Cardiac muscle cell (in vitro differentiated cells and primary cell): ENCODE results near the gene EFTUD2. TPM values are rescaled to one million over a fixed set of nuclear protein-coding genes. Genes with fewer than 3 reads are reported as not detected.

Experiments
- DNase-seq, 2 donors: peaks; one replicate each; pipeline versions ENCODE4 v3.0.0 to v3.0.0-alpha.2; 2010 to 2017; ENCODE audit warnings: low read depth in 1 of 2, low spot score in 1 of 2
- H3K27ac ChIP-seq: fragments of 200-600 bp; sonication (generic); 2 replicates; pipeline ENCODE4 v1.5.1; 2016
- H3K27me3 ChIP-seq: fragments of 200-600 bp; sonication (generic); 2 replicates; pipeline ENCODE4 v1.6.0; 2016; ENCODE audit warnings: control low read depth
- H3K36me3 ChIP-seq: fragments of 200-600 bp; sonication (generic); 2 replicates; pipeline ENCODE4 v1.5.1; 2016; ENCODE audit warnings: control low read depth
- H3K4me1 ChIP-seq: fragments of 200-600 bp; sonication (generic); 2 replicates; pipeline ENCODE4 v1.8.1; 2017; ENCODE audit warnings: low read depth, mild to moderate bottlenecking, mixed run types
- H3K4me3 ChIP-seq: fragments of 200-600 bp; sonication (generic); 2 replicates; pipeline ENCODE4 v1.5.1; 2016; ENCODE audit warnings: mild to moderate bottlenecking
- H3K9me3 ChIP-seq: fragments of 200-600 bp; sonication (generic); 2 replicates; pipeline ENCODE4 v1.5.1; 2017; ENCODE audit warnings: low read depth, mild to moderate bottlenecking, control low read depth
- polyA plus RNA-seq: library from polyadenylated mRNA; unstranded; fragments of >200 nt; fragmentation: Nextera tagmentation; extraction: Ambion mirVana; gene quantifications from 2 replicates; pipeline ENCODE4 v1.2.1, GENCODE V29; 2016
- total RNA-seq: library from RNA; depleted of rRNA; stranded (reverse); fragments of >200 nt; gene quantifications from 2 replicates; pipeline ENCODE4 v1.2.3, GENCODE V29; 2016
- TF ChIP-seq, protein P1 (sequence below): IDR thresholded peaks from 2 replicates; pipeline ENCODE4 v1.5.1; 2012; ENCODE audit warnings: low read depth, mild to moderate bottlenecking, low read length

The EFTUD2 gene
- total and polyA plus RNA-seq, 2 experiments from 2014 or later = 105 to 151 TPM

DNA sequence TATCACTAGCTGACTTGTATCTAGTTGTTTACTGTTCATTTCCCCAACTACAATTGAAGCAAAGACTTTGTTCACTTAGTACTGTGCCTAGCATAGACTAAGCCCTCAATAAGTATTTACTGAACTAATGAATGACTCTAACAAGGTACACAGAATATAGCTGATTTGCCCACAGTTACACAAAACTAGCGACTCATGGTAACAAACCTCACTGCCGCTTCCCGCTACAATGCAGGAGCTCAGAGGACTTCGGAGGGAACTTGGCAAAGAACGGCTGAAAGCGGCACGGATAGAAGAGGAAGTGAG lies 524 bp downstream of the EFTUD2 start:
- Histone ChIP-seq H3K4me3 (peak overlapping the region; percentile 85), H3K9me3 (no peaks in the 10 kb centered on the region), H3K36me3 (no peaks in the 10 kb centered on the region), H3K27ac (peak overlapping the region; percentile 98), H3K4me1 (peaks cover 6% of the 10 kb centered on the region), H3K27me3 (no peaks in the 10 kb centered on the region)
- TF ChIP-seq, protein P1, sequence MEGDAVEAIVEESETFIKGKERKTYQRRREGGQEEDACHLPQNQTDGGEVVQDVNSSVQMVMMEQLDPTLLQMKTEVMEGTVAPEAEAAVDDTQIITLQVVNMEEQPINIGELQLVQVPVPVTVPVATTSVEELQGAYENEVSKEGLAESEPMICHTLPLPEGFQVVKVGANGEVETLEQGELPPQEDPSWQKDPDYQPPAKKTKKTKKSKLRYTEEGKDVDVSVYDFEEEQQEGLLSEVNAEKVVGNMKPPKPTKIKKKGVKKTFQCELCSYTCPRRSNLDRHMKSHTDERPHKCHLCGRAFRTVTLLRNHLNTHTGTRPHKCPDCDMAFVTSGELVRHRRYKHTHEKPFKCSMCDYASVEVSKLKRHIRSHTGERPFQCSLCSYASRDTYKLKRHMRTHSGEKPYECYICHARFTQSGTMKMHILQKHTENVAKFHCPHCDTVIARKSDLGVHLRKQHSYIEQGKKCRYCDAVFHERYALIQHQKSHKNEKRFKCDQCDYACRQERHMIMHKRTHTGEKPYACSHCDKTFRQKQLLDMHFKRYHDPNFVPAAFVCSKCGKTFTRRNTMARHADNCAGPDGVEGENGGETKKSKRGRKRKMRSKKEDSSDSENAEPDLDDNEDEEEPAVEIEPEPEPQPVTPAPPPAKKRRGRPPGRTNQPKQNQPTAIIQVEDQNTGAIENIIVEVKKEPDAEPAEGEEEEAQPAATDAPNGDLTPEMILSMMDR = no peak
- DNase-seq = peak in 1 of 2 donors; percentile 41

DNA sequence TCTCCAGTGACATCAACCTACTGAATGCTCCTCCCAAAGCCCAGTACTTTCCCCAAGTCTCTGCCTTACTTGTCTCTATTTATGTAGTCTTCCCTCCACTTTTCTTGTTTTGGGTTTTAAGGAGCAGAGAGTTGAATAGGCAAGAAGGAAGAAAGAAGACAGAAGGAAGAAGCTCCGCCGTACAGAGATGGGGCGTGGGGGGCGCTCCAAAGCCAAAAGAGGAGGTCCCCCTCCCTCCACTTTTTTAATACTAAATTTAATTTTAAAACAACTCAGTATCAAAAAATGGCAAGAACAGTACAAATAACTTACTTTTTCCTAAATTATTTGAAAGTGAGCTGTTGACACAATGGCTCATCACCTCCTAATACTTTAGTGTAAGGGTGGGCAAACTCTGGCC lies 4.6 kb downstream of the EFTUD2 start:
- Histone ChIP-seq H3K4me3 (no peak overlapping the region), H3K9me3 (no peaks in the 10 kb centered on the region), H3K27me3 (no peaks in the 10 kb centered on the region), H3K4me1 (peaks cover 6% of the 10 kb centered on the region), H3K27ac (no peak overlapping the region), H3K36me3 (peaks cover 14% of the 10 kb centered on the region)
- TF ChIP-seq, protein P1 = no peak
- no peak for DNase-seq

DNA sequence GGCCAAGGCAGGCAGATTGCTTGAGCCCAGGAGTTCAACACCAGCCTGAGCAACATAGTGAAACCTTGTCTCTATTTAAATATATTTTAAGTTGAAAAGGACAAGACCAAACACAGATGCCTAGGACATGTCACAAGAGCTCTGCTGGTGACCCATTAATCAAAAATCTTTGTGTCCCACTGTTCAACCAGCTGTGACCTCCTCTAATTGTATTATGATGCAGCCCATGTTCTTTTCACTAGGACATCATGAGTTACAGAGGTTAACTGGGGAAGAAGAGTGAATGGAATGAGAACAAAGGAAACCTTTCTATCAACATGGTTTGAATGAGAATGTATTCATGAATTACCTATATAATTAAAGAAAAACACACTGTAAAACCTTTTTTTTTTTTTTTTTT lies 7.0 kb downstream of the EFTUD2 start:
- TF ChIP-seq, protein P1 = no peak
- no peak for DNase-seq
- Histone ChIP-seq H3K27ac (no peak overlapping the region), H3K9me3 (no peaks in the 10 kb centered on the region), H3K4me1 (peaks cover 3% of the 10 kb centered on the region), H3K36me3 (peaks cover 14% of the 10 kb centered on the region), H3K27me3 (no peaks in the 10 kb centered on the region), H3K4me3 (no peak overlapping the region)

DNA sequence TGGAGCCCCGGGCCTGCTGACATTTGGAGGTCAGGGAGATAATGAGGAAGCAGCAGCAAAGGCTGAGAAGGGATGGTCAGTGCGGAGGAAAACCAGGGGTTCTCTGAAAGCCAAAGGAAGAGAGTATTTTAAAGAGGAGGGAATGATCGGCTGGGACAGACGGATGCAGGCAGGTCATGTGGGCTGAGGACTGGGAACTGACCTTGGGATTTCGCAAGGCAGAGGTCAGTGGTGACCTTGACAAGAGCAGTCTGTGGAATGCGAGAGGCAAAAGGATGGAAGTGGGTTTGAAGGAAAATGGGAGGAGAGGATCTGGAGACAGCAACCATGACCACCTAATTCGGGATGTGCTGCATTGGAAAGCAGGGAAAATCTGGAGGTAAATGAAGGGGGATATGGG lies 10.2 kb downstream of the EFTUD2 start:
- H3K4me1 ChIP-seq = peaks cover 3% of the 10 kb centered on the region
- H3K36me3 ChIP-seq = peaks cover 40% of the 10 kb centered on the region
- TF ChIP-seq, protein P1 = no peak
- H3K4me3 ChIP-seq = no peak overlapping the region
- no peaks in the 10 kb centered on the region for H3K9me3 ChIP-seq
- DNase-seq = no peak
- H3K27me3 ChIP-seq = no peaks in the 10 kb centered on the region
- H3K27ac ChIP-seq = peak overlapping the region; percentile 20

DNA sequence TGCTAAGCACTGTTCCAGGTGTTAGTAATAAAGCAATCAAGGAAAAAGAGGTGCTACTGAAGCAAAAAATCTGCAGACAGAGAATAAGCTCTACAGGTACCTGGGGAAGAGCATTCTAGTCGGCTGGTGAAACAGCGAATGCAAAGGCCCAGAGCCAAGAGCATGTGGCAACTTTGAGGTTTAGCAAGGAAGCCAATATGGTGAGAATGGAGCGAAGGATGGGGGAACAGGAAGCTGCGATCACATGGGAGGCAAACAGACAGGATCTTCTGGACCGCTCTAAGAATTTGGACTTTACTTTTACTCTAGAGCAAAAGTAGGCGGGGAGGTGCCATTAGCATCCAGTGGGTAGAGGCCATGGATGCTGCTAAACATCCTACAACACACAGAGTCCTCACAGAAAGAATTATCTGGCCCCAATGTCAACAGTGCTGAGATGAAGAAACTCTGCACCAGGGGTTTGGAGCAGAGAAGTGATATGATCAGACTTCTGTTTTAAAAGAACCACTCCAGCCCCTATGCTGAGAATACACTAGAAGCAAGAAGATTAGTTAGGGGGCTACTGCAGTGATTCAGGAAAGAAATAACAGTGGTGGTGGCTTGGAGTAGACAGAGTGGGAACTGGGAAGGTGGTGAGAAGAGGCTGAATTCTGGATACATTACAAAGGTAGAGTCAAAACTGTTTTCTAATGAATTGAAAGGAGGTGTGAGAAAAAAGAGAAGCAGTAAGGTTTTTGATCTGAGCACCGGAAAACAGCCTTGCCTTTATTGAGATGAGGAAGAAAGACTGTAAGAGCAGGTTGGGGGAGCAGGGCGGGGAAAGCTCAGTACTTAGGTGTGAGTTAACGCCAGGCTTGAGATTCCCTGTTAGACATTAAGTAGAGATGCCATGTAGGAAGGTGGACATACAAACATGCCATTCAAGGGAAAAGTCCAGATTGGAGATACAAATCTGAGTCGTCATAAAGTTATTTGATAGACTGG lies 11.0 kb downstream of the EFTUD2 start:
- Histone ChIP-seq H3K4me3 (no peak overlapping the region), H3K27me3 (no peaks in the 10 kb centered on the region), H3K9me3 (no peaks in the 10 kb centered on the region), H3K27ac (peak overlapping the region; percentile 20), H3K36me3 (peaks cover 45% of the 10 kb centered on the region), H3K4me1 (peaks cover 3% of the 10 kb centered on the region)
- TF ChIP-seq, protein P1 = no peak
- no peak for DNase-seq
